ENCODE measurements around the gene SLC37A2.

- no peak for TF ChIP-seq CTCF (IDR thresholded peaks at IDR 0.05)
- TF ChIP-seq EP300 (IDR thresholded peaks at IDR 0.05) = no peak
- TF ChIP-seq POLR2A (IDR thresholded peaks at IDR 0.05; ENCODE audit: low read depth) = no peak
Measured at GRCh38 chr11:125062218-125062930, 731 bp upstream of the SLC37A2 start.
